ENCODE data around the gene SLC9A8.

SLC9A8 gene

DNA sequence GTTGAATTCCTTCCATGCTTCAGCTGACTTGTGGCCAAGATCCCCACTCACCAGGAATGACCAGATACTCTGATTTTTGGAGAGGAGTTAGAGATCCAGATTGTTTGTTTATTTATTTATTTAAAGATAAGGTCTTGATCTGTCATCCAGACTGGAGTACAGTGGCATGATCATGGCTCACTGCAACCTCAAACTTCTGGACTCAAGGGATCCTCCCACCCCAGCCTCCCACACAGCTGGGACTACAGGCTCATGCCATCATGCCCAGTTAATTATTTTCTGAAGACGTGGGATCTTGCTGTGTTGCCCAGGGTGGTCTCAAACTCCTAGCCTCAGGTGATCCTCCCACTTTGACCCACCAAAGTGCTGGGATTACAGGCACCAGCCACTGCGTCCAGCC is 106.8 kb downstream of the SLC9A8 start:
- DNase-seq, result no peak

DNA sequence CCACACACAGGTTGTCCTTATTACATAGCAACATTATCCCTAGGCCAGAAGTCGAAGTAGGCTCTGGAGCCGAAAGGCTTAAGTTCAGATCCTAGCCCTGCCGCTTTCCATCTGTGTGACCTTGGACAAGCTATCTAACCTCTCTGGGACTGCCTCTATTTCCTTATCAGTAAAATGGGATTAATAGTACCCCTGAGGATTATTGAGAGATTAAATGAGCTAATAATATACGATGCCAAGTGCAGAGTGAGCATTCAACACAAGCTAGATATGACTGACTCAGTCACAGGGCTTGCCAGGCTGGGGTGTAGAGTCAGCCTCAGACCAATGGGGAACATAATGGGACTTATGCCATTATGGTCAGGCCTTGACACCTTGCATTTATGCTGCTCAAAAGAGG is 111.6 kb downstream of the SLC9A8 start:
- DNase-seq, result no peak

DNA sequence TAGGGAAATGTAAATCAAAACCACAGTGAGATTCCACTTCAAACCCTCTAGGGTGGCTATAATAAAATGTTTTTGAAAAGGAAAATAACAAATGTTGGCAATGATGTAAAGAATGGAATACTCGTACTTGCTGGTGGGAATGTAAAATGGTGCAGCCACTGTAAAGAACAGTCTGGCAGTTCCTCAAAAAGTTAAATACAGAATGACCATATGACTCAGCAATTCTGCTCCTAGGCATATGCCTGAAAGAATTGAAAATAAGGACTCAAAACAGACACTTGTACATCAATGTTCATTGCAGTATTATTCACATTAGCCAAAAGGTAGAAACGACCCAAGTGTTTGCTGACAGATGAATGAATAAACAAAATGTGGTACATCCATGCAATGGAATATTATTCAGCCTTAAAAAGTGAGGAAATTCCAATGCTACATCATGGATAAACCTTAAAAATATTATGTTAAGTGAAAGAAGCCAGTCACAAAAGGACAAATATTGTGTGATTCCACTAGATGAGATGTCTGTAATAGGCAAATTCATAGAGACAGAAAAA is 113.3 kb downstream of the SLC9A8 start:
- DNase-seq, result no peak

DNA sequence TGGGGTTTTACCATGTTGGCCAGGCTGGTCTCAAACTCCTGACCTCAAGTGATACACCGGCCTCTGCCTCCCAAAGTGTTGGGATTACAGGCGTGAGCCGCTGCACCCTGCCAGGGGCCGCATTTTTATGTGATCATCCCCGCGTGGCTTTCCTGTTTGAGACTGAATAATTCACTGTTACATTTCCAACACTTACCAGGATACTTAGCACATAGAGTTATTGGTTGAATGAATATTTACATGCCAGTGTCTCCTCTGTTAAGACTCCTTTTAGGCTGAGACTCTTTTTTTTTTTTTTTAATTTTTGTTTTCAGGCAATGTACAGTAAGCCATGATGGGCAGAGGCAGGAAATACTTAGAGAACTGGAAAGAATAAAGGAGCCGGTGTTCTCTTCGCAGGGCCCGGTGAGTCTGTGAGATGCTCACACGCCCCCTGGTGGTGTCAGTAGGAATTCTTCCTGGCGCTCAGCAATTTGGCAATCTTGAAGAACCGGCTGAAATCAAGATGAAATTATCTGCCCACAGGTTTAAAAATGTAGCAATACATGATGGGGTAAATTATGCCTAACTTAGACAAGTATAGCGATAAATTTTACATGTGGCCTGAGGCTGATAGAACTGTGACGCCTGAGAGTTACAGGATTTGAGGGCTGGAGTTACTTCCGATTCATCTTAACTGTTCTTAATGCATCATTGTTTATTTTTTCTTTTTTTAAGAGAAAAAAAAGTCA is 115.9 kb downstream of the SLC9A8 start:
- peak; percentile 90 for DNase-seq

DNA sequence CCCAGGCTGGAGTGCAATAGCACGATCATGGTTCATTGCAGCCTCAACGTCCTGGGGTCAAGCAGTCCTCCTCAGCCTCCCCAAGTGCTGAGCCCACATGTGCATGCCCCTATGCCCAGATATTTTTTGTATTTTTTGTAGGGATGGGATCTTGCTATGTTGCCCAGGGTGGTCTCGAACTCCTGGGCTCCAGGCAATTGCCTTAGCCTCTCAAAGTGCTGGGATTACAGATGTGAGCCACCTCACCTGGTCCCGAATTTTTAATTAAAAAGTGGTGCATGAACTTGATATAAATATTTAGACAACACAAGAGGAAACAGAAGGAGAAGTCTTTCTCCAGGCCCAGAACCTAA is 116.5 kb downstream of the SLC9A8 start:
- DNase-seq, result no peak

DNA sequence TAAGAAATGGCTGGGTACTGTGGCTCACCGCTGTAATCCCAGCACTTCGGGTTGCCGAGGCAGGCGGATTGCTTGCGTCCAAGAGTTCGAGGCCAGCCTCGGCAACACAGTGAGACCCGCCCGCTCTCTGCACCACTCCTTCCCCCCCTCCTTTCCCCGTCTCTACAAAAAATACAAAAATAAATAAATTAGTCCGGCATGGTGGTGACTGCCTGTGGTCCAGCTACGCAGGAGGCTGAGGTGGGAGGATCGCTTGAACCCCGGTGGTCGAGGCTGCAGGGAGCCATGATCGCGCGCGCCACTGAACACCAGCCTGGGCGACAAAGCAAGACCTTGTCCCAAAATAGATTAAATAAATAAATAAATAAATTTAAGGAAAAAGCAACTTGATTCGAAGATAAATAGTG is 123.1 kb downstream of the SLC9A8 start:
- no peak for DNase-seq

DNA sequence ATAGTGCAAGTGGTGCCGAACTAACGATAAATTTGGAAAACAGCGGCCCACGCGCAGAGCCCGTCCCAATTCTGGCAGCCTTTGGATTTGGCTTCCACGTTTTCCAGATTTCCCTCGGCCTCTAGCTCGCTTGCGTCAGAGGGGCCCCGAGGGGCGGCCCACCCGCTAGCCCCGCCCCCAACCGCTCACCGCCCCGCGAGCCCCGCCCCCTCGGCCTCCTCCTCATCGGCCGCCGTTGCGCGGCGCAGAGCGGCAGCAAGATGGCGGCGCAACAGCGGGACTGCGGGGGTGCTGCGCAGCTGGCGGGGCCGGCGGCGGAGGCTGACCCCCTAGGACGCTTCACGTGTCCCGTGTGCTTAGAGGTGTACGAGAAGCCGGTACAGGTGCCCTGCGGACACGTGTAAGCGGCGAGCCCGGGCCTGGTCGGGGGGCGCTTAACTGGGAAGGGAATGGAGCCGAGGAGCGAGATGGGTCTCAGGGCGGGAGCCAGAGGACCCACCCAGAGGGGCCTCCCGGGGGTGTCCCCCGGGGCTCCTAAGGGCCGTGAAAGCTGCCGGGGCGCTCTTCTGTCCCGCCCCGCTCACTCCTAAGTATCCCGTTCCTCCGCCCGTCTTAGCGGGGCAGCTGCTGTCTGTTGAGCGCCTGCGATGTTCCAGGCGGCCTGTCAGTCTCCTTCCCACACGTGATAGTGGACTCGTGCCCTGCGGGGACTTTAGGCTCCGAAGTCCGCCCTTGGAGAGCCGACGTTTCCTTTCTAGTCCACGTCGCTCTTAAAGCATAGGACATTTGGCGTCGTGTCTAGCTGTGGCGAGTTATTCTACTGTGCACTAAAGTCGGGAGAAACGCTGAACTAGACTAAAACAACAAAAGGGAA is 123.8 kb downstream of the SLC9A8 start, which contains the start of gene RNF114:
RNF114 (plus strand) TSS at position 245 of the 874 bp plus-strand sequence; CDS start at position 261, 16 bp downstream.
- DNase-seq, result peak; percentile 95

DNA sequence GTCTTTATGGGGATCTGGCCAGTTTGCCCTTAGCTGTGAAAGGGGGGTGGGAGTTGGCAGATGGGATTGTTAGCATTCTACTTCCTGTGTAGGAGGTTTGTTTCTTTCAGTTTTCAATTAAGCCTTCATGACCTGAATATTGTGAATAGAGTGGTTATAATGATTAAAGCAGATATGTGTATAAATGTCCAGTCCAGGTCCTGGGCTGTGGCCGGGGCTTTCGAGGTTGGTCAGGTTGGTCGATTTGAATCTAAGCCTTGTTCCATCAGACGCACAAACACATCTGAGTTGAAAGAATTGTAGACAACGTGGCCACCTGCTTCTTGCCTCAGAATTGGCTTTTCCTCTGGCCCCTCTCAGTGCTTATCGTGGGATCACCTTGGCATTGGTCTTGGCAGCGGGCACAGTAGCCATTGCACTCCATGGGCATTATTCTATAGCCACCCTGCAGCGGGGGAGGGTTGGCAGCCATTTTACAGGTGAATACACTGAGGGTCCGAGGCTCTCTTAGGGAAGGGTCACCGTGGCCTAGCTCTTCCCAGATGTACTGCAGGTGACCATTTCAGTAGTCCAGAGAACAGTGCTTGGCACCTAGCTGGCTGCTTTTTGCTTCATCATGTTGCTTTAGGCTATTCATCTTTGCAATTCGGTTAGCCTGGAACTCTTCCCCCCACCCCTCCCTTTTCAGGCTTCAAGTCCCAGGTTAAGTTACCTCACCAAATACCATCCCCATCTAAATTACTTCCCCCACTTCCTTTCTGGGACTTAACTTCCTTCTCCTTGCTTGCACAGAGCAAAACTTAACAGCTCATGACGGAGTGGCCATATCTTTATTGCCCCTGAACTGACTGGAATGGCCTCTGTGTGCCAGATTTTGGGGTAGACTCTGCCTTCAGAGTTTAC is 124.7 kb downstream of the SLC9A8 start:
- no peak for DNase-seq

DNA sequence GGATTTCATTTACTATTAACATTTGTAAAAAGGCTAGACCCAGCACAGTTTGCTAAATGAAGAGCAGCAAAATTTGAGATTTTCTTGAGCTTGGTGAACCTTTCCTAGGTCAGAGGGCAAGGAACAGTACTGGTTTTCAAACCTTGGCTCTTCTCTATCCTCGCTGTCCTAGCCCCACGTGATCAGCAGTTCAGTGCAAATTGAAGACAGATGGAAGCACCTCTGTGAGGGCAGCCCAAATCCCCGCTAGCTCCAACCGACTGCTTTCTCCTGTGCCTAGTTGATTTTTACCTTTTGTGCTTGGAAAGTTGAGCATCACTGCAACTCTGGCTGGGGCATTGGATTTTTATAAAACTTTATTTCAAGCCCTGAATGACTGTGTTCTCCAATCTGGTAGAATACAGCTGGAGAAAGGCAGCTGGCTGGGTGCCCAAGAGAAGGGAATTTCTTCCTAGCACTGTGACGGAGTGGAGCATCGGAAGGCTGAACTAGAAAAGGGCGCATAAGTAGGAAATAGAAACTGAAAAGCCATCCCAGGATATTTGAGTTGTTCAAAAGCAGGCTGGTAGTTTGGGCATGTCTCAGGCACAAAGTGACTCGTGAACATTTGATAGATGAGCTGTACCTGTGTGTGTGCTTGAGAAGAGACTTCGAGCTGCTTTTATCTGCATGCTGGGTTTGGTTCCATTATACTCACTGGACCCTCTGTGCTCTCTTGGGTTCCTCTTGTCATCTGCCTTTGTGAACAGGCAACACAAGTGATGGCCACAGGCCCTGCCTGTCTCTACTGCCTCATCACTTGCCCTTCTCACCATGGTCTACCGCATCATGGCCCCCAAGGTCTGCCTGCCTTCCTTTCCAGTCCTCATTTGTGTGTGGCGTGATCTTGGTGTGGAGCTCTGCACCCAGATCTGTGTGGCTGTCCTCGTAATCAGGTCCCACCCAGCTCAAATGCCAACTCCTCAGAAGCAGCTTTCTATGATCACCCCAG is 125.8 kb downstream of the SLC9A8 start:
- no peak for DNase-seq

DNA sequence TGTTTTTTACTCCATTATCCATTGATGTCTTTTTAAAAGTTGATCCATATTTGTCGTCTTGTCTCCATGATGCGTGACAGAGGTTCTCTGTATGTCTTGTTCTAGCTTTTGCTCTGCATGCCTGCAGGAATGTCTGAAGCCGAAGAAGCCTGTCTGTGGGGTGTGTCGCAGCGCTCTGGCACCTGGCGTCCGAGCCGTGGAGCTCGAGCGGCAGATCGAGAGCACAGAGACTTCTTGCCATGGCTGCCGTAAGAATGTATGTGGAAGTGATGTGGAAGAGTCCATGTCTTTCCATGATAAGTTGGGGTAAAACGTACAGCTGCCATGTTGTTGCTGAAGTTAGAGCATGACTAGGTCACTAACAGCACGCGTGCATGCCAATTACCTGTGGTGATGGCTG is 128.8 kb downstream of the SLC9A8 start:
- no peak for DNase-seq
